Stimulated activated CD8-positive, alpha-beta memory T cell treated with anti-CD3 and anti-CD28 coated beads, Interleukin-12 subunit alpha, Interleukin-12 subunit beta, amount 100 ng/mL, for 1 hour (primary cell): ENCODE results near the gene SLC41A3.
A peak's percentile ranks its signal among the peaks of the same experiment; 100 is the strongest.
"Not testable (repeated sequence)": the region's sequence is repeated elsewhere in the genome, so short reads cannot be mapped to it uniquely, and the experiment has no call there.

Experiments used
- DNase-seq: peaks from one replicate; pipeline ENCODE4 v3.0.0-alpha.2; 2020; ENCODE audit warnings: low read depth

The SLC41A3 gene

GRCh38 chr3:125996751-125997150, 87.2 kb downstream of the SLC41A3 start:
- DNase-seq: not testable (repeated sequence)

- peak; percentile 67 for DNase-seq
Observed at GRCh38 chr3:125990253-125990970, 93.5 kb downstream of the SLC41A3 start.

DNA sequence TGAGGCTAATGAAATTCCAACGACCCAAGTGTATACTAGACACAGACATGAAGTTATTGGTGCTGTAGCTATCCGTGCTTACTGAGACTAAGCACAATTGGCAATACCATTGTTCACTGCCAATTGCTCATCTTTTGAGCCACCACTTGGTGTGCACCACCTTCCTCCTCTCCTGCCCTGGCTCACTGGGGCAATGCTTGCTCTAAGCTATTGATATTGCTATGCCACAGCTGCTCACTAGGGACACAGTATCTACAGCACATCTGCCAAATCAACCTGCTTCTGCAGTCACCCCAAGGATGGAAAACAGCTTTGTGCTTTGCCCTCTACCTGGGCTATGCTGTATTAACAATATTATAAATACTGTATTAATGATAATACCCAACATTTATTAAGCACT, 99.0 kb downstream of the SLC41A3 start:
- DNase-seq: not testable (repeated sequence)

- DNase-seq: not testable (repeated sequence)
Observed at GRCh38 chr3:125977104-125977503, 106.8 kb downstream of the SLC41A3 start.

GRCh38 chr3:125976003-125976390, 107.9 kb downstream of the SLC41A3 start:
- not testable (repeated sequence) for DNase-seq

DNA sequence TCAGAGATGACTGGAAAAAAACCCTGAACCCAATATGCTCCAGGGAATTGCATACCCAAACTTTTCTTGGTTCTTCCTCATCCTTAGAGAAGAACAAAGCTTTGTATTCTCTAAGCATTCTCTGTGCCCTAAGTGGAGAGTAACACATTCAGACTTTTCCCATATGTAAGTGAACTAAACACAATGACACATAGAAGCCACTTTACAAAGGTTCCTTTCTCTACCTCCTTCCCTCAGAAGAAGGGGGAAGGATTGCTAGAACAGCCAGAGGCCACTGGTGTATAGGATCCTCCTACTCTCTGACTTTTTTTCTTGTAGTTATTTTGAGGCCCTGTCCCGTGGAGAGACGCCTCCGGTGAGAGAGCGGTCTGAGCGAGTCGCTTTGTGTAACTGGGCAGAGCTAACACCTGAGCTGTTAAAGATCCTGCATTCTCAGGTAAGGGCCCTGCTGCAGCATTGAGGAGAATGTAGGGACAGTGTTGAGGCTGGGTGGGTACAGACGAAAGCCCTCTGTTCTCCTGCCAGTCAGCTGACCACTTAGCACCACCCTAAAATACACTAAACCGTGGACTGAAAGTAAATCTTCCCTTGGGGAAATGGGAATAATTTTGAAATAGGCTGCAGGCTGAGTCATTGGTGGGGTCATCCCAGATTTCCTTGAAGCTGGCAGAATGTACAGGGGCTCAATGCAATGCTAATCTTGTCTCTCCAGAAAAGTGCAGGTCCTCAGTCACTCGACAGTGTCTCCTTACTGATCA, 108.5 kb downstream of the SLC41A3 start:
- DNase-seq: not testable (repeated sequence)

DNA sequence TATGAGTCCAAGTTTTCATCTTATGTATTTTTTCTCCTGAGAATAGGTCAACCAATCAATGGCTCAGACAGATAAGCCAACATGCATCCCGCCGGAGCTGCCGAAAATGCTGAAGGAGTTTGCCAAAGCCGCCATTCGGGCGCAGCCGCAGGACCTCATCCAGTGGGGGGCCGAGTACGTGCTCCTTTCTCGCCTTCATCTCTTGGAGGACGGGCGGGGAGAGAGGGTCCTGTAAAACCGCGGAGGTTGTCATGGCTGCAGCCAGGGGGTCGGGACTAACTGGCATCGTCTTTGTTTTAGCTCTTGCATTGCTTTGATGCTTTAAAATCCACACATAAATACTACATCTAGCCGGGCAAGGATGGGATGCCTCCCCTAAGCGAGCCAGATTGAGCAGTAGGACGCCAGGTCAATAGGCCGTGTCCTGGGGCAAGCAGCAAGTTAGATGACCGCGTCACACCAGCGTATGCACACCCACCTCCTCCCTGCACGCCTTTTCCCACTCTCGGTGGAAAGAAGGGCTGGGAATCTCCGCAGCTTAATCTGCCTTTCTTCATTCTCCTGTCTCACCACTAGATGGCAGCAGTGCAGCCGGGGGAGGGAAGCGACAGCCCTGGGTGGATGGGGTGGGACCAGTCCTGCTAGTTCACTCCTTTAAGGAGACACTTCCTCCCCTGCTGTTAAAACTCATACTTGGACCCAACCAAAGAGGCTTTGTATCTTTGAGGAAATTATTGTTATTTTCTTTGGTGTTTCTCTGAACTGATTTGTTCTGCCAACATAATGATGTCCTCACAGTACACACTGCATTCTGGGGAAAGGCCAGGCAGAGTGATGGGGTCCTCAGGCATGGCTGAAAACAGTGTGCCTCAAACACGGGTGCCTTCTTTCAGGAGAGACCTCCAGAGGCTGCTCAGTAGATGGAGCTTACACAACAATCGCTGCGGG, 111.7 kb downstream of the SLC41A3 start:
- DNase-seq: peak; percentile 23

GRCh38 chr3:125968701-125969592, 115.0 kb downstream of the SLC41A3 start, which contains the start of gene ROPN1B:
TSS of gene ROPN1B (plus strand) at chr3:125969178. CDS start at chr3:125972055, 2,877 bp downstream.
- DNase-seq: not testable (repeated sequence)

DNA sequence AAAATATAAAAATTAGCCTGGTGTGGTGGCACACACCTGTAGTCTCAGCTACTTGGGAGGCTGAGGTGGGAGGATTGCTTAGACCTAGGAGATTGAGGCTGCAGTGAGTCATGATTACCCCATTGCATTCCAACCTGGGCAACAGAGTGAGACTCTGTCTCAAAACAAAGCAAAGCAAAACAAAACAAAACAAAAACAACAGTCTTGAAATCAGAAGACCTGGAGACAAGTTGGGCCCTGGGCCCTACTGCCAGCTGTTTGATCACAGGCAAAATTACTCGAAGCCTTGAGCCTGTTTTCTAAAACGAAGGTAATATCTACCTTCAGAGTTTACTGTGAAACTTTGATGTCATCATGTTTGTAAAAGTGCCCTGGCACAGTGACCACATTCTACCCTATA, 115.8 kb downstream of the SLC41A3 start:
- not testable (repeated sequence) for DNase-seq

DNA sequence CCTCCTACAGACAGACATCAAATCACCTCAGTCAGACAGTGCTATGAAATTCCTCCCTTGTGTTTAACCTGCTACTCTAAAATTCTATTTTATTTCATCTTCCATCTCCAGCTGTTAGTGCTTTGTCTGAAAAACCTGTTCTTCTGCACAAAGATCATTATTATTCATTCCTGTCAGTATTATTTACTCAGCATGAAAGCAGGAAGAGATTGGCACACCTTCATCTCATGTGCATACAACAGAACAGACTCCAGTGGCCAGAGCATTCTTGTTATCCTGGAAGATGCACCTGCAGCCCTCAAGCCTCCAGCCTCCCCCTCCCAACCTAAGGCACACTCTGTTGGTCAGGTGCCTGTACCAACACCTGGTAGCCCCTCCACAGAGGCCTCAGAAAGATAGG, 116.8 kb downstream of the SLC41A3 start:
- no peak for DNase-seq

GRCh38 chr3:125965505-125965904, 118.4 kb downstream of the SLC41A3 start:
- DNase-seq: no peak

- not testable (repeated sequence) for DNase-seq
Observed at GRCh38 chr3:125963834-125964233, 120.1 kb downstream of the SLC41A3 start.

- DNase-seq: no peak
Observed at GRCh38 chr3:125961289-125961589, 122.7 kb downstream of the SLC41A3 start.

- no peak for DNase-seq
Observed at GRCh38 chr3:125960456-125961288, 123.3 kb downstream of the SLC41A3 start.

DNA sequence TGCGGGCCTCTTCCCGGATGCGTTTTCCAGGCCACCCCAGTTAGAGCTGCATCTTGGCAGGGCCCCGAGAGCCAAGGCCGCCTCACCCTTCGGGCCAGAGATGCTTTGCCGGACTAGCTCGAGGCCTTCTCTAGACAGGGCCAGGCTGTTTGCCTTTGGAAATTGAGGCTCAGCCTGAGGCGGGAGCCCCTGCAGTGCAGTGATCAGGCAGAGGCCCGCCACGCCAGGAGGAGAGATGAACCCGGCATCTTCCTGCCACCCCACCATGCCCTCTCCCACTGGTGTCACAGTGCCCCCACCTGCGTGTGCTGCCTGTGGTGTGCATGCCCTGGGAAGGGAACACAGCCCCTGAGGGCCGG, 123.9 kb downstream of the SLC41A3 start:
- no peak for DNase-seq

DNA sequence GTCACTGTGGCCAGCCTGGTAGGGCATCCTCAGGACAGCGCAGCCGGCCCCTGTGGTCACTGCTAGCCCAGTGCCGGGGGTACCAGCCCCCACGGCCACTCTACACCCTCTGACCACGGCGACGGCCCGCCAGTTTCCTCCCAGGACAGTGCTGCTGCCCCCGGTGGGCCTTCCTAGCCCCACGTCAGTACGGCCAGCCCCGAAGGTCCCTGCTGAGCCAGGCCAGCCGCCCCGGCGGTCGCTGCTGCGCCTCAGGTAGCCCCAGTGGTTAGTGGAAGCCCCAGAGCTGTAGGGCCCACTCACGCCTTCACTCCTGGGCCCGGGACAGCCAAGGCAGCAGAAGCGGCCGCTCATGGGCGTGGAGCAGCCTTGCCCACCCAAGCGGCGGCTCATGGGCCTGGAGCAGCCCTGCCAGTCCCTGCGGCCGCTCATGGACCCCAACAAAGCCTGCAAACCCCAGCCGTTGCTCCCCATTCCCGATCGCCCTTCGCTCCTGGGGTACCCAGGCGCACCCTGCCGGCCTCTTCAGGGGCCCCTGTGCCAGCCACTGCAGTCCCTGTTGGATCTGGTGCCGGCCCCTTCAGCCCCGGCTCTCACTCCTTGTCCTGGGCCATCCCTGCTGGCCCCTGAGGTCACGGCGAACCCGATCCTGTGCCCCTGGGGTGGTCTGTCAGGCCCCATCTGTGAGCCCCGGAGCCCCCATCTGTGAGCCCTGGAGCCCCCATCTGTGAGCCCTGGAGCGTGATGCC, 124.4 kb downstream of the SLC41A3 start:
- no peak for DNase-seq

- no peak for DNase-seq
Observed at GRCh38 chr3:125958511-125959316, 125.2 kb downstream of the SLC41A3 start.

DNA sequence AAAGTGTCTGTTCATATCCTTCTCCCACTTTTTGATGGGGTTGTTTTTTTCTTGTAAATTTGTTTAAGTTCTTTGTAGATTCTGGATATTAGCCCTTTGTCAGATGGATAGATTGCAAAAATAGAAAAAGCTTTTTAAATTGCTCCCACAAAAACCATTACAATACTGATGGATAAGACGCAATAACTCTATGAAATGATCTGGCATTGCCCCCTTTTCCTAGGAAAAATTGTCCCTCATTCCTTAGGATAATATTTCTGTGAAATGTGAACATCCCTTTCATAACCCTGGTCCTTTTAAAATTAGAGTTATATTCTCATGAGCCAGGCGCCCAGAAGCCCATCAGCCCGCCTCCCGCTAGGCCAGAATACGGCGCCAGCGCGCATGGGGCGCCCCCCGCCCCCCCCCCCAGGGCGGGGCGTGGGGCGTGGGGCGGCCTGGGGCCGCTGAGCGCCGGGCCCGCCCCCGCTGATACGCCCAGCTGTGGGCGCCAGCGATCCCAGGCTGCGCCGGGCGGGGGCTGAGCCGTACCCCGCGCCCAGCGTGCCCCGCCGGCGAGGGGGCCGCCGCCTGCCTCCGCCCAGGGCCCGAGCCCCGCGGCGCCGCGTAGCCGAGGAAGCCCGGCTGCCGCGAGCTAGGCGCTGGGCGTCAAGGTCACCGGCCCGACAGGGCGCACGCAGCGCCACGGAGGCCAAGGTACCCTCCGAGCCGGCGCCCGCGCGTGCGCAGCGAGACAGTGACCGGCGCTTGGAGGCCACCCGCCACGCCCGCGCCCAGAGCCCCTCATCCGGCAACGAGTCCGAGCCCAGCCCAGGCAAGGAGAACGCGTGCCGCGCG, 126.0 kb downstream of the SLC41A3 start:
- no peak for DNase-seq
